D341Med (cell line): ENCODE measurements around the gene ACAD8.
"Not testable (repeated sequence)": the region's sequence is repeated elsewhere in the genome, so short reads cannot be mapped to it uniquely, and the experiment has no call there.

Experiments
- DNase-seq: peaks from one replicate; pipeline ENCODE4 v3.0.0; 2012; ENCODE audit warnings: low spot score

Gene ACAD8

DNA sequence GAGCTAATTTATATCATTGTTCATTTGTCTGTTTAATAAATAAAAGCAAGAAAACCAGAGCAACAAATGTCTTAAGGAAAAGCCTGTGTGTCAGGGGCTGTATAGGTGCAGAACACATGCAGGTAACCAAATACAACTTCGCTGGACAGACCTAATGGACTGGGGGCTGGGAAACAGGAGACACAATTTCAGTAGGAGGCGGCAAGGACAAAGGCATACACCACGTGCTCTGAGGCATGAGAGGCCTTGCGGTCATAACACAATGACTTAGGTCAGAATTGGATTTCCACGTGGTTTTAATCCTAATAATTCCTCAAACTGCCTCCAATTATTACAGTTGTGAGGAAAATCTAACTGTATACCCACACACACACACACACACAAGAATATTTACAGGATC lies 14.1 kb downstream of the ACAD8 start:
- DNase-seq, result no peak

DNA sequence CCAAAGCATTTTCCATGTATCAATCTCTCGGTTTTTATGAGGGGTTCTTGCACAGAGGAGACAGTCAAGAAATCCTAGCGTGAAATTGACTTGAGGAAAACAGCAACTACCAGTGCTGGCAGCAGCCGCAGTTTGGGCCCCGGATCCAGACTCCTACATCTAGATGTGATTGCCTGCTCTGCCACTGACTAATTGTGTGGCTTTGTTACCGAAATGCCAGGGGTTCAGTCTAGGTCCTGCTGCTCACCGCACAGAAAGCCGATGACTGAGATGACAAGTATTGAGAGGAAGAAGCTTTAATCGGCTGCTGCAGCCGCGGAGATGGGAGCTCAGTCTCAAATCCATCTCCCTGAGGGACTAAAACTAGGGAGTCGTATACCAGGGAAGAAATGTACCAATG lies 14.6 kb downstream of the ACAD8 start:
- no peak for DNase-seq

DNA sequence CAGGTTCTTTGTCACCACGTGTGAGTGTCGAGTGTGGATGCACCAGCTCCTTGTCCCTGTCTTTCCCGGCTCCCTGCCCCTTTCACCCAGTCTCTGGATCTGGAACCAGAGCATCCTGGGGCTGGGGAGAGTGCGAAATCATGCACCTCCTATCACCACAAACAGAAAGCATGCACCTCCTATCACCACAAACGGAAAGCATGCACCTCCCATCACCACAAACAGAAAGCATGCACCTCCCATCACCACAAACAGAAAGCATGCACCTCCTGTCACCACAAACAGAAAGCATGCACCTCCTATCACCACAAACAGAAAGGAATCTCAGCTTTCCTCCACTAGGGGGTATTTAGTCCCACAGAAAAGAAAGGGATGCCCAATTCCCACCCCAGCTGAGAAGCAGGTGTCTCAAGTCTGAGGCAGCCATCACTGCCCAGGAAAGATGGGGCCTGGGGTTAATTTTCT lies 16.9 kb downstream of the ACAD8 start:
- peak; percentile 51 for DNase-seq

DNA sequence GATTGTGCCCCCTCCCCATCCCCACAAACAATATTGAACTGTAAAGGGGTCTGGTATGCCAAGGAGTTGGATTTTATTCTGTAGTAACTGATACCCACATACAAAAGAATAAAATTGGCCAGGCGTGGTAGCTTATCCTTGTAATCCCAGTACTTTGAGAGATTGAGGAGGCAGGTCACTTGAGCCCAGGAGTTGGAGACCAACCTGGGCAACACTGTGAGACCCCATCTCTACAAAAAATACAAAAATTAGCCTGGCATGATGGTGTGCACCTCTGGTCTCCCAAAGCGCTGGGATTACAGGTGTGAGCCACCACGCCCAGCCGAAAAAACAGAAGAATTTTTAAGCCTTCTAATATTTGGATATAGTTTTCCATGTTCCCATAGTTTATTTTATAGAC lies 18.6 kb downstream of the ACAD8 start:
- DNase-seq, result no peak

DNA sequence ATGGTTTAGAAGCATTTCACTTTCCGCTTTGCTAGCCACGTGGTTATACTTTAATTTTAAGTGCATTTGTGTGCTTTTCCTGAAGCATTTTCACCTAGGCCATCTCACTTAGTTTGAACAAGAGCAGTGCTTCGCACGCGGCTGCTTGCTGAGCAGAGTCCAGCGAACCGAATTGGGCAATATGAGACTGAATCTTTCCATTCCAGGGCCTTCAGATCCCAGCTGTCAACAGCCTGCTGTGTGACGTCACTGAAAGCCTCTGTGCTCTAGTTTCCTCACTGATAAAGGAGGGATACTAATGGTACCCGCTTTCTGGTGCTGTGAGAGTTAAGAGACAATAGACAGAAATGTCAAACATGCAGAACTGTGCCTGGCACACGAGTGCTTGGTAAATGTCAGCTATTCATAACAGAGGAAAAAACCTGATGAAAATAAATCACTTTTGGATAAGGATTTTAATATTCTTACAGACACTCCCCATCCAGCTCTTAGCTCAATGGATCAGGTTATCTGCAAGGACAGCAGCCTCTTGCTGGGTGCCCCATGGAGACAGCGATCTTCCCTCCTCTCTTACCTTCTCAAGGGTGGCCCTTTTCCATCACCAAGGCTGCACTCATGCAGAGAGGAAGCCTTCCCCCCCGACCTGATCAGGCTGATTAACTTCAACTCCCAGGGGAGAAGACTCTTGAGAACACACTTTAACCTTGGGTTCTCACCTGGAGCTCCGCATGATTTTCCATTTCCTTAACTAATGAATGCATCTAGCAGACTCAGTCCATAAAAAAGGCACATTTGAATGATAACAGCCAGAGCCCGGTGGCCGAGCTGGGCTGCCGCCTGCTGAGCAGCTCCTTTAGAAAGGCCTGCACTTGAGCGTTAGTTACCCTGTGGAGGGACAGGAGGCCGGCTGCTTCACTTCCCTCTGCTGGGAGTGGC lies 19.3 kb downstream of the ACAD8 start:
- no peak for DNase-seq

DNA sequence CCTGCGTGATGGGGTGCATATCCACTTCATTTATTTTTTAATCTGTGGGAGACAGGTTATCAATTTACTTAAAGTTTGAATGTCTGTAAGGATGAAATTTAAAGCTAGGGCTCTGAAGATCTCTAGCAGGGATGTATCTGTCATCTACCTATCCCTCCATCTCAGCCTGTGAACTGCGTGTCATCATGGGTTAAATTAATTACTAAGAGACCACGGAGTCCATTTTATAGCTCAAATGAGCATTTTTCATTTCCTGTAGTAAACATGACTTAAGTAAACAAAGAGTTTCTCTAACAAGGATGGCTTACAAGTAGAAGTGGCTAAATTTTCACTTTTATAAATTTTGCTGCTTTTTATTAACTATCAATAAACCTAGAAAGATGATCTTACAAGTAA lies 19.9 kb downstream of the ACAD8 start:
- DNase-seq, result no peak

DNA sequence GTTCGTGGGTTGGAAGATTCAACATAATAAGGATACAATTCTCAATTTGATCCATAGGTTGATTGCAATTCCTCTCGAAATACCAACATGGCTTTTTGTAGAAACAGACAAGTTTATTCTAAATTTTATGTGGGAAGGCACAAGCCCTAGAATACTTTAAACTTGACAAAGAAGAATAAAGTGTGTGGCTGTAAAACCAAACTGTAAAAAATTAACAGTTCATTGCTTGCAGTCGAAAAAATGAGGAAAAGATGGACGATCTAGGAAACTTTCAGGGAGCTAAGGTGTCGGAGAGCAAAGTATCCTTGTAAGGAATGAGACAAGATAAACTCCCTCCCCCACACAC lies 21.8 kb downstream of the ACAD8 start:
- DNase-seq, result no peak

DNA sequence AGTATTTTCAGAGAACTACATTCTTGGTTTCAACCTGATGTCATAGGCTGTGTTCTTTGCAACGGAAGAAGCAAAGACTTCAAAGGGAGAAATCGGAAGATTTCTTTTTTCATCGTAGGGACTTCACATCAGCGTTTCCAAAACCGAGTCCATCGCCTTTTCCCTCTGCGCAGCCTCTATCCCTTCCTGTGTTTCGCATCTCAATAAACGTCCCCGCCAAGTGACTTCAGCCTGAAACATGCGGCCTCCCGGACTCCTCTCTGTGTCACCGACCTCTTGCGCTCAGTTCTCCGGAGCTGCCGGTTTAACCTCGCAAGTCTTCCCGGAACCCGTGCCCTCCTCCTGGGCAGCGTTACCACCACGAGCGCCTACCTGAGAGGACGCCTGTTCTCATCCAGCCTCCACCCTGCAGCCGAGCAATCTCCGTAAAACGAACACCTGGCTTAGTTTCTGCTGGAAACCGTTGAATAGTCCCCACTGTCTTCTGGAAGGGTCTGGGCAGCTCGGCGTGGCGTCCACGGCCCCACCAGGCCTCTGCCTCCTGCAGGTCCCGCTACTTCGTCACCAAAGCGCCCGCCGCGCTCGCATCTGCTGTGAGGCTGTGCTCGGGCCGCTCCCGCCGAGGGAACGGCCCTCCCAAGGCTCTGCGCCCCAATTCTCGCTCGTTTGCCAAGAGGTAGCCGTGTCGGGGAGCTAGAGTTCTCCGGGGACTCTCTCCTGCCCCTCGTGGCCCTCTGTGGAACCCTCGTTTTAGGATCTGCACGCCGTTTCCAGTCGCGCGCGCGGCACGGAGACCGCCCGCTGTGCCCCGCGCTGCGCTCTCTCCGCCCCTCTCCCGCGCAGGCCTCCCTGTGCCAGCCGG lies 22.4 kb downstream of the ACAD8 start, which contains the start of gene GLB1L3:
TSS of gene GLB1L3 (plus strand) at position 846 of the 862 bp plus-strand sequence. CDS start 362 bp downstream, outside the sequence.
- DNase-seq, result peak; percentile 79

DNA sequence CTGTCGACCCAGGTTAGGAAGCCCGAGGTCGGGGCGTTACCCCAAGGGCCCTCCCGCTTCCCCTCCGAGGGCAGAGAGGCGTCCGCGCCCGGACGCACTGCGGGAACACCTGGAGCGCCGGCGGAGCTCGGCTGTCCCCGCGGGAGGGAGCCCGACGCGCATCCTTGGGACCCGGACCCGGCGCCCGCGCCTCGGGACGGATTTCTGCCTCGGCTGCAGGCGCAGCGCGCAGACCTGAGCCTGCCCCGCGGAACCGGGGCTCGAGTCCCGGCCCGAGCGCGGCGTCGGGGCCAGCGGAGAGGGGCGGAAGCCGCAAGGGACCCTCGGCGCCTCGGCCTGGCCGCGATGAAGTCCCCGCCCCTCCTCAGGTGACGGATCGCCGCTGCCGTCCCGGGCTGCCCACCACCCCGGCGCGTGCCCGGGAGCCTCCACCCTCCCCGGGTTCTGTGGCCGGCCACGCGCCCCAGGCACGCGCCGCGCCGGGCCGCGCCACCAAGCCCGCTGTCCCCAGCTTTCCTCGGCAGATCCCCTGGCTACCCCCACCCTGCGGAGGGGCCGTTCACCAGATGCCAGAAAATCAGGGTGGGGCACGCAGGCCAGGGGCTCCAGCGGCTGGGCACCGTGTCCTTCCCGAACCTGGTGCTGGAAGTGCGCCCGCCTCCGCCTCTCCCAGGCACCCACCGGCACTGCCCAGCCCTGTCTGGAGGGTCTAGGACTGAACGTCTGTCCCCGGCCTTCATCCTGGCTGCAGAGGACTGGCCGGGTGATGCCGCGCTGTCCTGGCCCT lies 23.2 kb downstream of the ACAD8 start:
- peak; percentile 80 for DNase-seq

DNA sequence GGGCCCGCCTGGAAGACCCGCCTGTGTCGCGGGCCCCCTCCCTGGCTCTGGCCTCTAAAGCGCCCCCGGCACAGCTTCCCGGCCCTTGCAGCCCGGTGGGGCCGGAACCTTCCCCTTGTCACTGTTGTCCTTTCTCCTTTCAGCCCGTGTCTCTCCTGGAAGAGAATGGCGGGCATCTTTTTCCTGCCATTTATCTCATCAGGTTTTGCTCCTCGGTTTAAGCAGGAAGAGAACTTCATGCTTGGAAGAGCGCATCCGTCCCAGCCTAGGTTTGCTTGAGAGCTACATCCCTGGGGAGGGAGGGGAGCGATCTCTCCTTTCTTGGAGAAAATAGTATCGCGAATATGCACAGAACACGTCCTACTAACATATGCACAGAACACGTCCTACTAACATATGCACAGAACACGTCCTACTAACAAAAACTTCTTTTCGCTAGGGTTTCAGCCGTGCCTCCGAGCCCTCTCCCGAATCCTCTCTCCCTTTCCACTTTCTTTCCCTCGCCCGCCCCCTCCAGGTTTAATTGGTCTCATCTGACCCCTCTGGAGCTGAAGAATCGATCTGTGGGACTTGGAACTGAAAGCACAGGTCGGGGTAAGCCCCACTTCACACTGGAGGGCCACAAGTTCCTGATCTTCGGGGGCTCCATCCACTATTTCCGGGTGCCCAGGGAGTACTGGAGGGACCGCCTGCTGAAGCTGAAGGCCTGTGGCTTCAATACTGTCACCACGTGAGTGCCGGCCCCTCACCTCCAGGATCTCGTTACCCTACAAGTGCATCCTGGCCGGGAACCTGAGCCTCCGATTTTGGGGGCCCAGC lies 24.0 kb downstream of the ACAD8 start:
- no peak for DNase-seq

DNA sequence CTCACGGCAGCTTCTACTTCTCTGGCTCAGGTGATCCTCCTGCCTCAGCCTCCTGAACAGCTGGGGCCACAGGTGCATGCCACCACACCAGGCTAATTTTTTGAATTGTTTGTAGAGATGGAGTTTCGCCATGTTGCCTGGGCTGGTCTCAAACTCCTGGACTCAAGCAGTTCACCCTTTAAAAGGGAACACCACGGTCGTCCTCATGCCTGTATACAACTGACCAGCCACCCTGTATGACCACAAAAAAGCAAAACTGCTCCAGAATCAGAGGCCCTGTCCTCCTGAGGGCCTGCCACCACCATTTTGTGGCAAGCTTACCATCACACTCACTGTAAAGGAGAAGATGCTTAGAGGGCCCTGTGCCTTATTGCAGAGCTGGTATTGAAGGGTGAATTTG lies 25.0 kb downstream of the ACAD8 start:
- no peak for DNase-seq

DNA sequence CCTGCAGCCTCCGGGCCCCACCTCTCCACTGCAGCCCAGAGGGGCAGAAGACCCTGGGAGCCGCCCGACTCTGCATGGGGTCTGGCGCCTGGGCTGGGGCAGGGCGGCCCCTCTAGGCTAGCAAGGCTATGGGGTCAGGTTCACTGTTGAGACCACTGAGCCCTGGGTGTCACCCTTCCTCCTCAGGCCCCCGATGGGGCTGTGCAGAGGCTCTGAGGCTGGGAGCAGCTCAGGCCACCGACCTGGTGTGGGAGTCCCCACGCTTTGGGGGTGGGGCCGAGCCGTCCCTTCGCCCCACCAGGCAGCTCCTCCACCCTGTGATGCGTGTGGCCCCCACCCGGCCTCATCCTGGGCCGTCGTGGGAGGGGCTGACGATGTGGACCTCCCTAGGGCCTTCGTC lies 28.3 kb downstream of the ACAD8 start:
- DNase-seq, result not testable (repeated sequence)

DNA sequence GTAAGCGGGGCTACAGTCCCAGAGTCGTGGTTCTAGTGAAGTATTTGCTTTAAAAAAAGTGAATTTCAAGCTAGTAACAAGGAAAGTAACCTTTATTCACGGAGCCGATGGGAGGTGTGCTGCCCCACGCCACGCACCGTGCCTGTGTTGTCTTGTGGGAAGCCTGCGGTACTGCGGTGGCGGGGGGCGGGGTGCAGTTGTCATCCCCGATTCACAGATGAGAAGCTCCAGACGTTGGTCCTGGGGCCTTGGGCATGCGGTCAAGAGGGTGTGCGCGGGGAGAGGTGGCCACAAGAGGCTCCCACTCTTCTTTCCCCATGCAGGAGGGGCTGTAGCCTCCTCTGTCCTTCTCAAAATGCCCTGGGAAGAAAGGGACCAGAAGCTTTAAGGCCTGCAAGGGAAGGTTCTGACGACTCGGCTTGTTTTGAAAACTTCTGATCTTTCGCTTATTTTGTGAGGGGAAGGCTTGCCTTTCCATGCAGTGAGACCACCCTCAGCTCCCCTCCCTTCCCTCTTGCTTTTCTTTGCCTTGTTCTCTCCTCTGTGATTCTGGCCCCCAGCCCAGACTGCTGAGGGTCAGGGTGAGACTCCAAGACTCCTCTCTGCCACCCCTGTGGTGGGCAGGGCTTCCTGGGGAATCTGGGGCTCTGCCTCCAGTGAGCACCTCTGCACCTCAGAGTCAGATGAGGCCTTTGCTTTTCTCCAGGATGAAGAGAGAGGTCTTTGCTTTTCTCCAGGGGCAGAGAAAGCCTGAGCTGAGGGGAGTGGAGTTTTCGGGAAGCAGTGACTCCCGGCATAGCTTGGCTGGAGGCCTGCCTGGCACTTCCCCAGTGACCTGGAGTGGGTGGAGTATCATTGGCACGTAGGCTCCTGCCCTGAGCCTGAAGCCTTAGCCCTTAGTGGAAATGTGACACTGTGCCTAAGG lies 29.0 kb downstream of the ACAD8 start:
- DNase-seq, result no peak

DNA sequence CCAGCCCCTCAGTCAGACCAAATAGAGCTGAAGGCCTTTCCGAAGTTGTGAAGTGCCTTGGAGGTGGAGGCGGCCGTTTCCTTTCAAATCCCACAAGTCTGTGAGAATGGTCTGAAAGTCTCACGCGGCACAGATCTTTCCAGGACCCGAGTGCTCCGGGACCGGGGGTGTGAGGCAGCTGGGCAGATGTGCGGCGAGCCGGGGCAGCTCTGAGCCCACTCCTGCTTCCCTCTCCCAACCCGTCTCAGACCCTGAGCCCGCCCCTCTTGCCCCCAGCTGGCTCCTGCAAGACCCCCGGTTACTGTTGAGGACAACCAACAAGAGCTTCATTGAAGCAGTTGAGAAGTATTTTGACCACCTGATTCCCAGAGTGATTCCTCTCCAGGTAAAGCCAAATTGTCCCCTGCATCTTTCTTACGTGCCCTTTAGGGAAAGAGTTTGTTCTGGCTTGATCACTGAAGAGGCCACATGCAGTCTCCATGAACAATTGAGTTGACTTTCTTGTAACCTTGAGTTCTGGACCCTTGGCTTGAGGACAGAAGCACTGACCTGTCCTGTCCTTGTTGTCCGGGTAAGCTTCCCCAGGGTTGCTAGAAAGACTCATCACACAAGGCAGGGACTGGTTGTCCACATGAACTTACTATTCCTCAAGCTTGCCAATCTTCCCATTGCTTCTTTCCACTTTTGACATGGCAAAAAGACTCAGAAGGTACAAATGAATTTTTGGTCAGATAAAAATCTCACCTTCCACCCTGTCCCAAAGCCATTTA lies 30.3 kb downstream of the ACAD8 start:
- DNase-seq, result no peak

DNA sequence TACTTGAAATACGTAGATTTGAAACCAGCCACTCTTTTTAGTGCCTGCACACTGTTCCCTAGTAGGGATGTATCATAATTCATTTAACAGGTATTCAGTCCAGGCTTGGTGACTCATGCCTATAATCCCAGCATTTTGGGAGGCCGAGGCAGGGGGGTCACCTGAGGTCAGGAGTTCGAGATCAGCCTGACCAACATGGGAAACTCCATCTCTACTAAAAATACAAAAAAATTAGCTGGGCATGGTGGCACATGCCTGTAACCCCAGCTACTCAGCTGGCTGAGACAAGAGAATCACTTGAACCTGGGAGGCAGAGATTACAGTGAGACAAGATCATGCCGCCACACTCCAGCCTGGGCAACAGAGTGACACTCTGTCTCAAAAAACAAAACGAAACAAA lies 31.0 kb downstream of the ACAD8 start:
- DNase-seq, result not testable (repeated sequence)

DNA sequence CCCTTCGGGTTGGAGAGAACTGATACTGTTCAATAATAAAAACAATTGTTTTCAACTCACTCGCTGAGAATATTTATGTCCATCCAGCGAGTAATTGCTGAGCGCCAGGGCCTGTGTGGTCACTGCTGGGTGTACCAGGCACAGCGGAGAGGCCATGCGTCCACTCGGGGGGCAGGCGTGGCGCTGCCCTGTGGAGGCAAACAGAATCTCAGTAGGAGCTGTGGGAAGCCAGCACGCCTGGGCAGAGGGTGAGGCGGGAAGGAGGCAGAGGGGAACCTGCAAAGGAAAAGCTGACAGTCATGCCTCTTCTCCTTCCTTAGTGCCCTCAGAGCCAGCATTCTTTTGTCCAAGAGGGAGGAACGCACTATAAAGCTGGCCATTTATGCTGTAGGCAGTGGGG lies 34.2 kb downstream of the ACAD8 start:
- no peak for DNase-seq

DNA sequence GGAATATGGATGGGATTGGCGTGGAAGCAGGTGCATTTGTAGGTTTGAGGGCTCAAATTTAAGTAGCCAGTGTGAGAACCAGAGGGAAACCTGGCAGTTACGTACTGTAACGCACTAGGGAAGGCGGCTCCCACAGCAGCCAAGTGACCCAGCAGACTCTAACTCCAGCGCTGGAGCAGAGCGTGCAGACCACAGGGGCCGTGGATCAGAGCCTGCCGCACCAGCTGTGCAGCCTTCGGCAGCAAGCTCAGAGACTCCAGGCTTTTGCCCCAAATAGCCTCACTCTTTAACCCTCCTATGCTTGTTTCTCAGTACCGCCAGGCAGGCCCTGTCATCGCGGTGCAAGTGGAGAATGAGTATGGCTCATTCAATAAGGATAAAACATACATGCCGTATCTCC lies 35.1 kb downstream of the ACAD8 start:
- no peak for DNase-seq

DNA sequence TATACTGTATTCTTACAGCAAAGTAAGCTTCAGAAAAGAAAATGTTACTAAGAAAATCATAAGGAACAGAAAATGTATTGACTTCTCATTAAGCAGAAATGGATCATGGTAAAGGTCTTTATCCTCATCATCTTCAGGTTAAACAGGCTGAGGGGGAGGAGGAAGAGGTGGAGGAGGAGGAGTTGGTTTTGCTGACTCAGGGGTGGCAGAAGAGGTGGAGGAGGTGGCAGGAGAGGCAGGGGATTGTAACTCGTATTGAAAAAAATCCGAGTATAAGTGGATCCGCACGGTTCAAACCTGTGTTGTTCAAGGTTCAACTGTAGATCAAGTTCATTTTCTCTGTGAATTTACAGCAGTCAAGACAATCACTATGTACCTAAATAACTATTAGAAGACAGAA lies 35.8 kb downstream of the ACAD8 start:
- no peak for DNase-seq

DNA sequence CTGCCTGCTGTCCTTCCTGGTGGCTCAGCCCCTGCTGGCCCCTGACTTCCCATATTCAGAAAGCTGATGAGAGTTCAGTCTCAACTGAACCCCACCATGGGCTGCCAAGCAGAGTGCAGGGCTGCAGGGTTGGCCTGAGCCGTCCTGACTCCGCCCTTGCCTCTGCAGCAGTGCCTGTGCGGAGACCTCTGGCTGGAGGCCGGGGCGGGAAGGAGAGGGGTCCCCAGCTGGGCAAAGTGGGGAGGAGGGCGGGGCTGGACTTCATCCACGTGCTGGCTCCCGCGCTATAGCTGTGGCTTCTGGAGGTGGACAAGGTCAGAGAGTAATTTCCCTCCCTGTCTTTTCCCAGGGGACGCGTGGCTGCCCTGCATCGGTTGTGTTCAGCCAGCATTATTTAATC lies 36.4 kb downstream of the ACAD8 start:
- DNase-seq, result no peak
